Measurements from ENCODE around the gene GON7.

- no peak for TF ChIP-seq CTCF (IDR thresholded peaks at IDR 0.05)
- TF ChIP-seq EZH2 (IDR thresholded peaks at IDR 0.05) = no peak
Measured at GRCh38 chr14:93186956-93187355, 19.9 kb downstream of the GON7 start.
